H1 (cell line): Measurements from ENCODE around the gene MAN1C1. TPM values are rescaled to one million over a fixed set of nuclear protein-coding genes. Genes with fewer than 3 reads are reported as not detected.

ENCODE experiments used
- RAD21 ChIP-seq, 2 experiments: IDR thresholded peaks in 1 of 2; conservative IDR thresholded peaks in 1 of 2; 2 replicates each; pipeline ENCODE4 v1.6.1; 2011; ENCODE audit warnings: low read depth in 2 of 2, low read length in 2 of 2, improper control_type of control experiment in 1 of 2, inconsistent platforms in 1 of 2, mild to moderate bottlenecking in 1 of 2, moderate library complexity in 1 of 2
- polyA plus RNA-seq, 7 experiments: library from polyadenylated mRNA; depleted of rRNA in 3 of 7; stranded (reverse) in 5 of 7; unstranded in 2 of 7; fragments of >200 nt in 5 of 7; fragments of 200-250 nt in 2 of 7; gene quantifications; 1 replicate in 5 of 7; 2 replicates in 1 of 7; 4 replicates in 1 of 7; pipeline versions ENCODE4 v1.2.1 to v1.2.3, GENCODE V29; 2011 to 2013; ENCODE audit warnings: missing spikeins in 2 of 7, mixed read lengths in 2 of 7
- total RNA-seq: library from RNA; stranded (reverse); fragmentation: NEBNext Ultra II Directional; extraction: Animal tissue kit (Norgen Biotek cat#: 25700); gene quantifications from 2 replicates; pipeline ENCODE4 v1.2.1, GENCODE V29; 2021

The MAN1C1 gene
- total and polyA plus RNA-seq, 2 of the 8 experiments (the other 6 are each of a cell fraction or from before 2014, with no cell fraction given): 7.8 to 15.2 TPM

DNA sequence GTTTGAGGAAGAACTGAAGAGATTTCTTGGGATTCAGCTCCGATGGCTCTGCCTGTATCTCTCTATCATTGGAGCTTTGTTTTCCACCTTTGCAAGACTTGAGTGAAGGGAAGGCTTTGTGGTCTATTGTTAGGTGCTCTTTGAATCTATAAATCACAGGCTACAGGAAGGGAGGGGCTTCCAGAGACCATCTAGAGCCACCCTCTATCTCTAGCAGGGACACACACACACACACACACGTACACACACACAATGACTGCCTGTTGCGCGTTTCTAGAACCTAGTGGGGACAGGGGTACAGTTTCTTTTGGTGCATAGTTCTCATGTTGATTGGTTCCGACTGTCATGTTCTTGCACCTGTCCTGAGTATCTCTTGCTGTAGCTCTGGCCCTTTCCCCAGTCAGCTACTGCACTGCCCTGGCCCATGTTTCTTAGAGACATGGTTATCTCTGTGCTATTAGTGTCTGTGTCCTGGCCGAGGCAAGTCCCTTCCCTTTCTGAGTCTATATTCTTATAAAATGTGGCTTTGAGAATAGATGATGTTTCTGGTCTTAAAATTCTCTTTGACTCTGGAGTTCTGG, 60.7 kb downstream of the MAN1C1 start (continued):
- TF ChIP-seq RAD21 (IDR thresholded peaks at IDR 0.05 in 1 of 2, conservative IDR thresholded peaks at IDR 0.05 in 1 of 2; ENCODE audit: low read depth in 2 of 2, low read length in 2 of 2): no peak
